Stimulated activated CD4-positive, alpha-beta T cell treated with anti-CD3 and anti-CD28 coated beads, Interleukin-1b, Interleukin-23, amount 100 ng/mL, for 48 hours (primary cell): ENCODE measurements around the gene RGMB.
A peak's percentile ranks its signal among the peaks of the same experiment; 100 is the strongest.

ENCODE experiments used
- DNase-seq: peaks from one replicate; pipeline ENCODE4 v3.0.0-alpha.2; 2020

Gene RGMB

DNA sequence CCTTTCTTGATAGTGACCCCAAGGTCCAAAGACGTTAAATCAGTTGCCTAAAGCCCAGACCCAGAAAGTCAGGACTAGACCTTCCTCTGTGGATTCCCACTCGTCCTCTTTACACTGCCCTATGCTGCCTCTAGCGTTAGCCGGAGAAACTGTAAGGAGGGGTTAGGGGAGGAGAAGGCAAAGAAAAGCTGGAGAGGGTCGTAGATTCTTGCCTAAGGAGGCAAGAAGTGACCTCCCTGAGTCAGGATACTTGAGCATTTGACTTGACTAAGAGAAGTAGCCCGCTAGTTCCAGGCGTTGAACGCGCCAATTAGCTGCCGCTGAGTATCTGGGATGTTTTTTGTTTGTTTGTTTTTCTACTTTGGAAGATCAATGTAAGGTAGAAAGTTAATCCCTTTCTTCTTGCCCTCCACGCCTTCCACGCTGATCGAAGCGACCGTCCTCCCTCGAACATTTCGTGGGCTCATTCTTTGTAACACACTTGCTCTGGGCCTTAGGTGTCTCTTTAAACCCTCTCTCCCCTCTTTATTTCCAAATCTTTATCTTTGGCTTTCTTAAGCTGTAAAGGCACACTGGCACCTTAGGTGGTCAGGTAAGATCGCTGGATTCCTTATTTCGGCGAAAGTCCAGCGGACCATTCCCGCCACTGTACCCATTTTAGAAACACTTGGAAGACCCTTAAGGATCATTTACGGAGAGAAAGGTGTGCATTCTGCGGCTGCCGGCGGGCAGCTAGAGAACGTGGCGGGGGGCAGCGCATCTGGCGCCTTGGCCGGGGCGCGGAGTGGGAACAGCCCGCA, 5.1 kb upstream of the RGMB start:
- DNase-seq = peak; percentile 28

DNA sequence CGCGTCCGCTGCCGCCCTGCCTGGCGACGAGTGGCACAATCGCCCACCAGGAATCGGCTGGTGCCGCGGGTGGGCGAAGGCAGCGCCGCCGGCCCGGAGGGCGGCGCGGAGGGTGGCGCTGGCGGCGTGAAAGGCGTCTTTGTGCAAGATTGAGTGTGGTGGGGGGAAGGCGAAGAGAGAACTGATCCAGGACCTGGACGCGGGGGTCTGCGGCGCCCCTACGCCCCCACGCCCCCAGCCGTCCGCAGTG, 4.6 kb upstream of the RGMB start:
- no peak for DNase-seq

DNA sequence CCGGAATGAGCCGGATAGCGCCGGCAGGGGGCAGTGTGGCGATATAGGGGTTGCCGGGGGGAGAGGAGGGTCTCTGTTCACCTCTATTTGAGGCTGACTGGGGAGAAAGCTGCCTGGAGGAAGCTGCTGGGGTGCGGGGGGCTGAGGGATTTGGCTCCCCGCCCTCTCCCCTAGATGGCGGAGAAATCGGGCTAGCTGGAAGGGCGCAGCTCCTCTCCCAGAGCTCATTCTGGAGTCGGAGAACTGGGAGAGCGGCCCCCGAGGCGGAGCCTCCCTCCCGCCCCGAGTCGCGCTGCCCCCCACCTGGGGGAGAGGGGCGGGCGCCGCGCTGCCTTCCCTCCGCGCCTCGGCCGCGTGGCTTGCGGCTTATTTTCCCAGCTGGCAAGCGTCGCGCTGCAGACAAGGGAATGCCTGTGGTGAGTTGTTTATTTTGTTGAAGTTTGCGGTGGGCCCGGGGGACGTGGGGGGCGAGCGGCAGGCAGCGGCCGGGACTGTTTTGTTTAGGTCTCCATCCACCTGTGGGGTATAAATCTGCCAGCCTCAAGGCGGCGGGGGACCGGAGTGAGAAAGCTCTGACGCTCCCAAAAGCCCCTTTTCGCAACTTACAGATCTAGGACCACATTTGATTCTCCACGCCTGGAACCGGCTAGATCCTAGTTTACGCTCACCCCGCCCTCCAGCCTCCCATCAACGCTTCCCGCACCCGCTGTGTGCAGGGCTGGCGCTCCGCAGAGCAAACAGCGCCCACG, 4.1 kb upstream of the RGMB start:
- DNase-seq = peak; percentile 15

DNA sequence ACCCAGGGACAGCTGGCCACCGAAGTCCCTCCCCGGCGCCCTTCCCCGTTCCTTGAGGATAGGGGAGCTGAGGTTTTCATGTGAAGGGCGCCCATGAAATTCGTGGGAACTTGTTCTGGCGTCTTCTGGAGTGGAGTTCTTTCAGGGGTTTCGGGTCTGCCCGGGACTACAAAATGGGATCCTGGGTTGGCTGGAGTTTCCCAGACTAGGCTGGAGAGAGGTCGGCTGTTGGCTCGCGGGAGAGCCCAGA, 3.6 kb upstream of the RGMB start:
- DNase-seq = no peak

DNA sequence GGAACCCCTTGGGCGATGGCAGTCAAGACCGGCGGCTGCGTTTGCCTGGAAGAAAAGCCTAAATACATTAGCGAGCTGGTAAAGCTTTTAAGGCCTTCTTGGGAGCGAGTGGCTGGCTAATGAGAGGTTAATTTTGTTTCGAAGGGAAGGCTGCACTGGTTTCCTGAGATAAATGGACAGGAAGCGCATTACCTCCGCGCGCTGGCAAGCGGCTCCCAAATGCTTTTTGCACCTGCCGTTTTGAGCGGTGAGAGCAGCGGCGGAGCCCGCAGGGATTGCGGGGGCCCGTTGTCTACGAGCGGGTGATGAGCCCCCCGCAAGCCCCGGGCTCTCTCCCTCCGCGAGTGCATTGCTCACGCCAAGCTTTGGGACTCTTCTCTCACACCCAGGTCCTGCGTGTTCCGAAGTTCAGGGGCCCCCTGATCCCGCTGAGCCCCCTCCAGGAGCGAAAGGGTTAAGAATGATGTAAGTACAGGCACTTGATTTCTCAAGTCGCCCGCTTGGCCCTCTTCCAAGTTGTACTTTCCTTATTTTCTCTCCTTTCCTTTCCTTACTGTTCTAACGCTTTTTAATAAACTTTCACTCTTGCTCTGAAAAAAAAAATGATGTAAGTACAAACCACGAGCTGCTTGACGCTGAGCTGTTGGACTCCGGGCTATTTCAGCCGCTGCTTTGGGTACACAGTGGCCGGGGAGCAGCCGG, 3.1 kb upstream of the RGMB start:
- no peak for DNase-seq

DNA sequence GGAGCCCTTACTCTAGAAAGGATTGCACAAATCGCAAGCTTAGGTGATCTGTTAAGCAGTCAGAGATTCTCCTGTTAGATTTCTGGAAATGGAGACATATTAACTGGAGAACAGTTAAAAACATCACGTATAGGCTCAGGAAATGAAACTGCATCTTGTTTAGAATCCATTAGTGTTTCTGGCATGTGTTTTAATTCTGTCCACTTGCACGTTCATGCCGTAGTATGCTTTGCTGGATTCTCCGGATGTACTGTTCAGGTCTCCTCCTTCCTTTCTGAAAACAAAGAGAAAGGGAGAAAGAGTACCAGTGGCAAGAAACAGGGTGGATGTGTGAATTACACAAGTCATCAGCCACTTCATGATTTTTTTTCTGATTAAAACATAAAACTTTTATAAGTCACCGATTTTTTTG, 2.5 kb upstream of the RGMB start:
- no peak for DNase-seq

DNA sequence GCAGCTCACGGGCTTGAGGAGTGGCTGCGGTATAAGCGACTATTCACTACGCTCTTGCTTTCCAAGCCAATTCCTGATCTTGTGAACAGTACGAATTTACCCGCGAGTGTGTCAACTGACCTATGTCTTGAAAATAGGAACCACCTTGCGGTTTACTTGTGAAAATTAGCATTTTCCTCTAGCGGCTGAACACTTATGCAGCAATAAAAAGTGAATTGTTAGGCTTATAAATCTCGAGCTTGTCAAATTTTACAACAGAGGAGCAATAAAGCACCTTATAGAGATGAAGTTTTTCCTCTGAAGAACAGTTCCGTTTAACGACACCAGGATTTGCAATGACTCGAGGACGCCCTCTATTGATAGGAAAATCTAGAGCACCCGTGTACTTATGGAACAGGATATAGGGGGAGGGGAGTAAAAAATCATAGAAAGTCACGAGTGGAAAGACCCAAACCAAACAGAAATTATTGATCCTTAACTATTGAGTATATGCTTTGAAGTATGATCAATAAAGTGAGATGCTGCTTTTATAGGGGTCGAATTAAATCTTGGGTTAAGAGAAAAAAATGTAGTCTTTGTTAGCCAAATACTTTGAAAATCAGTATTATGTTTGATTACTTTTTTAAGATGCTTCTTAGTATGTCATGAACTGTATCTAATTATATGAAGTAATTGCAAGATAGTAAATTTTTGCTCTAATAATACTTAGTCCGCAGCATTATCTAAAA, 1.9 kb upstream of the RGMB start:
- DNase-seq = peak; percentile 55

DNA sequence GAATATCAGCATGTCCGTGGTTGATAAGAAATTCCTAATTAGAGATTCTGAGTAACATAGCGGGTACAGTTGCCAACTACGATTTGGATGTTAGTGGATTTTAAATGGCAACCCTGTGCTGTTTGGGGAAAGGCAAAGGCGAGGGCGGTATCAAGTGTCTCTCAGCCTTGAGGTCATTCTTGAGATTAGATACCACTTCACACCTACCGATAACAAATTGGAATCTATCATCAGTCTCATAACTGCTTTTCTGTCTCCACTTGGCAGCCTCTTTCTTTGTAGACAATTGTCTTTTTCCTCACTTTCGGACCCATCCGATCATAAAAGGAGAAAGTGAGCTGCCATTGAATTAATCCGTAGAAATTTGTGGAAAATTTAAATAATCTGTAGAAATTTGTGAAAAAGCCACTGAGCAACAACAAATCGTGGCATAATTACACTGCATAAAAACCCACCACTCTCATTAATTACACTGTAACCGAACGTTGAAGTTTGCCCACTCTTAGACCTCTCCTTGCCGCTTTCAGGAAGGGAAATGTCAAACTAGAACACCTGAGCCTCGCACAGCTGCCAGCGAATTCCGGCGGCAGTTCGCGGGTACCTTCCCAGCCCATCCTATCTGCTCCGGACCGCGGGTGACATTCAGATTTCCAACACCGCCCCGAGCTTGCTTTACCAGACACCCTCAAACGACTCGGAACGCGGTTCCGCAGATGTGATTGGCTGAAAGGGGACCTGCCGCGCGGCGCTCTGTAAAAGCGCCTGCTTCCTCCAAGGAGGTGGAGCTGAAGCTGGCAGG, 849 bp upstream of the RGMB start:
- DNase-seq = peak; percentile 60

DNA sequence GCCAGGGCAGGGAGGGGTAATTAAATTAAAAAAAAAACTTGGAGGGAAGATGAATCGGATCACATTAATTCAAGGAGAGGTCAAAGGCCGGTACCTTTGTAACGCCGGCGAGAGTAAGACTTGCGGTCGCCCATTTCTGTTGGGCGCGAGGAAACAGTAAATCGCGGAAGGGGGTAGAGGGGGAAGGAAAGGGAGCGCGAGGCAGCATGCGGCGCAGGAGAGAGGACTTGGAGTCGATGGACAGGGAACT, 324 bp upstream of the RGMB start:
- DNase-seq = no peak

DNA sequence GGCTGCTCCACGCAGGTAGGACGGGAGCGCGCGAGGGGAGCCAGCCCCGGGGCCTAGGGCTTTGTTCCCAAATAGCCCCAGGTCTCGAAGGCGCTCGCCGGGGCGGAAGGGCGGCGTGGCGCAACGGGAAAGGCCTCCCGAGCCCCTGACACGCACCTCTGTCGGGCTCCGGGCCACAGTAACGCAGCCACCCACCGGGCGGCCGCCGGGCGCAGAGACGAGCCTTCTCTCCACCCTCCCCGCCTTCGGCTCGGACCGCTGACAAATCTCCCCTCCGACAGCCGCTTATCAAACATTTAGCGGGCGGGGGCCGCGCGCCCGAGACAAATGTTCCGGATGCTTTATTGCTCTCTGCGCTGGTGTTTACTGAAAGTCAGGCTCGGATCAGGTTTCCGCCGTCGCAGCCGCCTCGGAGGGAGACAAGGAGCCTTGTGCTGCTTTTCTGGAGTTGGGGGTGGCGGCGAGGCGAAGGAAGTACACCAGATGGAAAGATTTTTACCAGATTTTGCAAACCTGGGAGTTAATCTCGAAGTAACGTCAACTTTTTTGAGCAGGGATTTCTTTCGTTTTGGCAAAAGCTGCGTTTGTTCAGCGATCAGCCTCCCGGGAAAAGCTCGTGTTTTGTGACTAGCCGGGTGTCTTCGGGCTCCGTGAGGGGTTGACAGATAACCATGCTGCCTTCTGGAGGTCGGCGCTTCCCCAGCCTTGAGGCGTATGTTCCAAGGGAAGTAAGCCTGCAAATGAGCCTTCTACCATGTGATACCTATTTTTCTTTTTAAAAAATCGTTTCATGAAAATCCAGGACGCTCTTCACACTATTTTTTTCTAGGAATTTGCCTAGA, 950 bp downstream of the RGMB start:
- DNase-seq = peak; percentile 59

DNA sequence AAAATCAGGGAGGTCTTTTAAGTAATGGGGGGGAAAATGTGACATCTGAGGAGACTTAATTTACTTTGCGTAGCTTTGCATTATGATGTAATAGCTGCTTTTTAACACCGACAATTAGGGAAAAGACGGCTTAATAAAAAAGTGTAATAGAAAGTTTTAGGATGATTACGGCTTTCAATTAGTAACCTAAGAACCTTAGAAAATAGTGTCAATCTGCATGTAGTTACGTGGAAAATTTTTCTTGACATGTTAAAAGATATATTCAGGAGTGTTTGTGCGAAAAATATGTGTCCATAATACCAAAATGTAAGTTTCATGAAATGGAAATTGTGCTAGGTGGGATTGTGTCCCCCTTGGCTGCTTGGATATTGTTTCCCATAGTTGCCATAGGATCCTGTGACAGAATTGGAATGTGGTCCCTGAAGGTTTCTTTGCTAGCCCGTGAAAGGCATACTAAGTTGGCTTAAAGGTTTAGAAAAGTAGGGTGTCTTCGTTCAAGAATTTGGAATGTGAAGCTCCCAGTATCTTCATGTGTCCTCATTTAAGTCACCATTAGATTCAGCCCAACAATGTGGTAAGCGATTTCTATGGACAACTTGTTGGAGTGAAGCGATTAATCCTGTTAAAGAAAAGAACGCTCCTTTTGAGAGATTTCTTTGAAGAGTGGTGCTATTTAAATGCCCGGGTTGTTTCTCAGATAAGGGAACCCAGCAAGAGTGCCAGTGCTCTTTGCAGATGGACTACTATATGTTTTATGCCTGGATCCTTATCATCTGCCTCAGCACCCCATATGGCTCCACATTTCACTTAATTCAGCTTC, 2.0 kb downstream of the RGMB start:
- no peak for DNase-seq

DNA sequence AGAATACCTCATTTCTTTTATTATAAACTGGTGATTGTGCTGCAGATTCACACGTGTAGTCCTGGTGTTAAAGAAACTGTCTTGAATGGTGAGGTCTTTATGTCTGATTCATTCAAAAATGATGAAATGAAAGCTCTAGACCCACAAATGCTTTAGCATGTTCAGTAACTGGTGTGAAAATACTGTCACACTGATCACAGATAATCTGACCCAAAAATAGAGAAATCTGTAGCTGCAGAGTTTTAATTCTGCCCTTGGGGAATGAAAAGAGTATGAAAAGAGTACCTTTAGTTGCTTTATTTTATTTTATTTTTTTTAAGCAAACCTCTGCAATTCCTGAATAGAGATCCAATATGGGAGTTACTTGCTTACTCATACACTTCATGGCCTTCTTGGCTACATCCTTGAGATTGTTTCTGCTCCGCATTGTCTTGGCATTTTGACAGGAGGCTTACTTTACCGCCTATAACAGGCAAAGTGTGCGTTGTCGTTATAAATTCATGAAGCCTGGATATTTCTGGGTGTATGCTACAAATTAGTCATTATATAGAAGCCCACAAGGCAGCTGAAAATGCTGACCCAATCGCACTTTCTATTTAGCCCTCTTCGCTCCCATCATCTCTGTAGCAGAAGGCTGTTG, 2.7 kb downstream of the RGMB start:
- no peak for DNase-seq

DNA sequence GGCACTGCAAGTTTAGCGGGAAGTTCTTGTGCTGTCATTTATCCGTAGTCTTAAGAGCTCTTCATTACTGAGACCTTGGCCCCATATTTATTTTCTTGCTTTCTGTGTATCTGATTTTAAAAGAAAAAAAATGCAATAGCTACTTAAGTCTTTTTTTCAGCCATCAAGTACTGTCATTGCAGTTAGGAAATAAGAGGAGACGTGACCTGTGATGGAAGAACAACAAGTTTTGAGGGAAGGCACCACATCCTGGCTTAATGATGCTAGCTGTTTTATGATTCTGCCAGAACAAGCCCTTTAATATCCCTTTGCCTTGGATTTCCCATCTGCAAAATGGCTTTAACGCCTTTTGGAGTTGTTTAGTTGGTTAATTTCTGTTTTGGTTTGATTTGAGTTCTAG, 3.8 kb downstream of the RGMB start:
- no peak for DNase-seq

DNA sequence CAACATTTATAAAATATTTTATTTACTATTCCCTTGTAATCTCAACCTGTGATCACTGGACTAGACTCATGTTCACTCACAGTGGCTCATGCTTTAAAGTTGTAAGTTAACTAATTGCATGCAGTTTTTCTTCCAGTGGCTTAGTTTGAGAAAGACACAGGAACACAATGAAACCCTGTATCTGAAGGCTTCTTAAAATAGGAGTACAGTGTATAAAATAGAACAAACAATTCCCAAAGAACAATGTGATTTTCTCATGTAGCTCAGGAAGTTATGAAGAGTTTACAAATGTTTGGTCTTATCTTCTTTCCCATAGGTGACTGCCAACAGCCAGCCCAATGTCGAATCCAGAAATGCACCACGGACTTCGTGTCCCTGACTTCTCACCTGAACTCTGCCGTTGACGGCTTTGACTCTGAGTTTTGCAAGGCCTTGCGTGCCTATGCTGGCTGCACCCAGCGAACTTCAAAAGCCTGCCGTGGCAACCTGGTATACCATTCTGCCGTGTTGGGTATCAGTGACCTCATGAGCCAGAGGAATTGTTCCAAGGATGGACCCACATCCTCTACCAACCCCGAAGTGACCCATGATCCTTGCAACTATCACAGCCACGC, 5.9 kb downstream of the RGMB start:
- no peak for DNase-seq

DNA sequence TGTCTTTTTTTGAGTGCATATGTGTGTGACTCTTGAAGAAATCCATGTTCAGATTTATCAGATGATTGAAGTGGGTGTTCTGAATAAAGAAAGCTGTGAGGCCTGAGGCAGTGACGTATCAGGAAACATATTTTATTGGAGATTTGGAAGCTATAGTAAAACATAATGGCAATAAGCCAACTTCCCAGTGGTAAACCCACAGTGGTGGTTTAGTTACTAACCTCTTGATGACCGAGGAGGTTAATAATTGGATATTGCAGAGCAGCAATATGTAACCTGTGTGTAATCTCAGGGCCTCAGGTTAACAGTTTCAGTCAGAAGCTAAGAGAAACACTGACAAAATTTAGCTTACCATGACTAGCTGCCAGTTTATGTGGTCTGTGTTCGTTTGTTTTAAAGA, 6.9 kb downstream of the RGMB start:
- DNase-seq = no peak

DNA sequence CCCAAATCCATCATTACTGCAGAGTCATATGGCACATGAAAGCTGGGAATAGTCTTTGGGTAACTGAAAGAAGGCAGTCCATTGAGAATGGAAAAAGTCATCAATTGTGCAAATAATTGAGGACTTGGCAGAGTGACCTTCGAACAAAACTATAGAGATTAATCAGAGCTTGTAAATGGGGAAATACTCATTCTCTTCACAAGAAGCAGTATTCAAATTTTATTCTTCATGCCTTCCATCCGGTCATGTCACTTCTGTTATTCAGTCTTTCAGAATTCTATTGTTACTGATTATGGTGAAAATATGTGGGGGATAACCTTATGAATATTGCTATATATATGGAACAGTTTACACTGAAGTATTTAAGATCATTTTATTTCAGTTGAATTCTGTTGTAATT, 8.1 kb downstream of the RGMB start:
- DNase-seq = no peak

DNA sequence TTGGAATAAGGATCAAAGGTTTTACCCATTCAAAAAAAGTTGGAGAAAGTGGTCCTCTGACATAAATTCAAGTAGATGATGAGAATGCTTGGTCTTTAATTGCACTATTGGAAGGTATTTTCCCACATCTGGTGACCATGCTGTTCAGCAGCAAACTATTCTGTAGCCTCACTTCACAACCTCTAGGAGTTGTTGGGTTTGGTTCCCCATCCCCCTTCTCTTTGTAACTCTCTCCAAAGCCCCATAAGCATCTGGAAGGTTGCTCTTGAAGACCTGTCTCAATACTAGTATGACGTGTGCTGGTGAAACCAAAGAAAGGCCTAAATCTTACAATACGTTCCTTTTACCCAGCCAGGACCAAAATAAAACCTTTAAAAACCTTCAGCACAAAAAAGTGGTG, 8.5 kb downstream of the RGMB start:
- no peak for DNase-seq

DNA sequence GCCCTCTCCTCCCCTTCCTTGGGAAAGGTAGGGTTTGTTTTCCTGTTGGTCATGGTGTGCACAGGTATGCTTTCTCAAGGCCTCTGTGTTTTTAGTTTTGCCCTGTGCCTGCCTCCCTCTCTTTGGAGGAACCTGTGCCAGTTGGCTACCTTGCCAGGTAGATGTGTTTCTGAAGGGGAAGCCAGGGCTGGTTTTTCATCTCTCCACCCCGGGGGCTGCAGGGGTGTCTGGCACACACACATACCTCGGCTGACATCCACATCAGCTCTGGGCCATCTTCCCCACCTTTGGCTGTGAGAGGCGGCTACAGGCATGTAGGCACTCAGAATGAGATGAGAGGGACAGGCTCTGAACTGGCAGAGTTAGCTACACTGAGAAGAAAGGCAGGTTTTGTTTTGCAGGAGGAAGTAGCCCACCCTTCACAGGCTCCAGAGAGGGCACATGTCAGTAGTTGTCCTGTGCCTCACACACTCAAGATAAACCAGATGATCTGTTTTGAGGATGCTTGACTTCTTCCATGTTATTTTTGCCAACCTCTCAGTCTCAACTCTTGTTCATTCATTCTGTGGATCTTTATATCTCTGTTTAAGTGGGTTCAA, 9.7 kb downstream of the RGMB start:
- DNase-seq = no peak

DNA sequence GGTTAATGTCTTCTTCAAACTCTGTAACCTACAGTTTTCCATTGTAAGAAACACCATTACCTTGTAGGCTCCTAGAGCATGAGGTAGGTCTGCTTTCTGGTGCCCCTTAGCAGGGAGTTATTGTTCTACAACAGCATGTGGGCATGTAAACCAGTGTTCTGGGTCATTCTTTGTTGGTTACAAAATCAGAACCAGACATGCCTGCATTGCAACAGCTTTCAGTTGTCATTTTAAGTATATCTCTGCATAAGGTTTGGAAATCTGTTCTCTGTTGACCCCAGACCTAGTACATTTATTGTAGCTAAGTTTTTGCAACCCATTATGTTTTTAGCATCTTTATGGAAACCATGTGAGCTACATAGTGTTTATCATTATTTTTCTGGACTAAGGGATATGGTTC, 10.9 kb downstream of the RGMB start:
- no peak for DNase-seq

DNA sequence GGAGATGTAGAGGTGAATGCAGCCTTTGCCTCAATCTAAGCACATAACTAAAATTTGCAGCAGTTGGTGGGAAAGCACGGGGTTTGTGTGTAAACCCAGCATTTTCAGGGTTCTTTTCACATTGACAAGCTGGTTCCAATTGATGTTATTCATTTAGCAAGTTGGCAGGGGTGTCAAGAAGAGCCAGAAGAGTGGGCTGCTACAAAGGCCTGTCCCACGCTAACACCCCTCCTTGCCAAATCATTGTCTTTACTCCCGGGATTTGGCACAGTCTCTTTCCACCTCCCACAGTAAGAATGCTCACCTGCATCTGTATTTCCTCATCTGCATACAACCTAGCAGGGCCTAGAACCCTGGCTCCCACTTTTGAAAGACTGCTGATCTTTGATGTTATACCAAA, 11.8 kb downstream of the RGMB start:
- DNase-seq = no peak
